ENCODE results near the gene BOC.

The BOC gene

GRCh38 chr3:113174801-113175485 is 36.4 kb upstream of the BOC start:
- no peak for TF ChIP-seq CTCF (IDR thresholded peaks at IDR 0.05; ENCODE audit: borderline replicate concordance, control extremely low read depth, extremely low read depth, insufficient read depth, missing control alignments)
- DNase-seq (ENCODE audit: low spot score): no peak
- in situ Hi-C loops (cut with MboI; ENCODE audit: low sequenced_read_pairs, unreplicated experiment): no loop called here

- no peak for DNase-seq (ENCODE audit: low spot score)
- in situ Hi-C loops (cut with MboI; ENCODE audit: low sequenced_read_pairs, unreplicated experiment): no loop called here
- no peak for TF ChIP-seq CTCF (IDR thresholded peaks at IDR 0.05; ENCODE audit: borderline replicate concordance, control extremely low read depth, extremely low read depth, insufficient read depth, missing control alignments)
Measured at GRCh38 chr3:113177526-113177925, 33.8 kb upstream of the BOC start.

- DNase-seq (ENCODE audit: low spot score): no peak
- in situ Hi-C loops (cut with MboI; ENCODE audit: low sequenced_read_pairs, unreplicated experiment): no loop called here
- no peak for TF ChIP-seq CTCF (IDR thresholded peaks at IDR 0.05; ENCODE audit: borderline replicate concordance, control extremely low read depth, extremely low read depth, insufficient read depth, missing control alignments)
Measured at GRCh38 chr3:113179235-113179824, 32.0 kb upstream of the BOC start.

- no peak for DNase-seq (ENCODE audit: low spot score)
- TF ChIP-seq CTCF (IDR thresholded peaks at IDR 0.05; ENCODE audit: borderline replicate concordance, control extremely low read depth, extremely low read depth, insufficient read depth, missing control alignments): no peak
- in situ Hi-C loops (cut with MboI; ENCODE audit: low sequenced_read_pairs, unreplicated experiment): no loop called here
Measured at GRCh38 chr3:113183748-113184661, 27.4 kb upstream of the BOC start.

DNA sequence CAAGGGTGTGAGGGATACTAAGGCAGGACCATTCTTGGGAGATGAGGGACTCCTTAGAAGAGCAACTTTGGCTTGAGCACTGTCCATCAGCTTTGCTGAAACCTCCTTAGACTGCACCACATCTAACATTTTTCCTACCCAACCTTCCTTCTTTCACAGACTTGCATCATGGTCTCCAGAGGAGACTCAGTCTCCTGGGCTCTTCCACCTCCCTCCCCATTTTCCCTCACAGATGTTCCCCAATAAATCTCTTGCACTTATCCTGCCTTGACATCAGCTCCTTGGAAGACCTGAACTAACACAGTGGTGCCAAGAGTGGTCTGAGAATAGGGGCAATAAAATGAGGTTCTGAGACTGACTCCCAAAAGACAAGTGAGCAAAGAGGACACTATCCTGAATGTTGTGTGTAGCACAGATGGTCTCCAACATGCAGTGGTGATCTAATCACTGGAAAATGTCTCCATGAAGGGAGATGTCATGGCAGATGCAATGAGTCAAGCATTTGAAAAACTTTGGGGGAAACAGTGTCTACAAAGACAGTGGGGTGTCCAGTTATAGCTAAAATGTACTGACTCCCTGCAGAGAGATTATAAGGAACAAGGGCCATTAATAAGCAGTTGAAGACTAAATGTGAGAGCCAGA is 26.0 kb upstream of the BOC start:
- DNase-seq (ENCODE audit: low spot score): no peak
- no peak for TF ChIP-seq CTCF (IDR thresholded peaks at IDR 0.05; ENCODE audit: borderline replicate concordance, control extremely low read depth, extremely low read depth, insufficient read depth, missing control alignments)
- in situ Hi-C loops (cut with MboI; ENCODE audit: low sequenced_read_pairs, unreplicated experiment): no loop called here

- TF ChIP-seq CTCF (IDR thresholded peaks at IDR 0.05; ENCODE audit: borderline replicate concordance, control extremely low read depth, extremely low read depth, insufficient read depth, missing control alignments): no peak
- no peak for DNase-seq (ENCODE audit: low spot score)
- in situ Hi-C loops (cut with MboI; ENCODE audit: low sequenced_read_pairs, unreplicated experiment): no loop called here
Measured at GRCh38 chr3:113186566-113186965, 24.8 kb upstream of the BOC start.

Measured in GM13976 (cell line).